Measurements from ENCODE around the gene UBE2E3. TPM values are rescaled to one million over a fixed set of nuclear protein-coding genes. Genes with fewer than 3 reads are reported as not detected.

Gene UBE2E3
- total RNA-seq, 2 experiments from 2014 or later: 37.0 to 69.6 TPM

DNA sequence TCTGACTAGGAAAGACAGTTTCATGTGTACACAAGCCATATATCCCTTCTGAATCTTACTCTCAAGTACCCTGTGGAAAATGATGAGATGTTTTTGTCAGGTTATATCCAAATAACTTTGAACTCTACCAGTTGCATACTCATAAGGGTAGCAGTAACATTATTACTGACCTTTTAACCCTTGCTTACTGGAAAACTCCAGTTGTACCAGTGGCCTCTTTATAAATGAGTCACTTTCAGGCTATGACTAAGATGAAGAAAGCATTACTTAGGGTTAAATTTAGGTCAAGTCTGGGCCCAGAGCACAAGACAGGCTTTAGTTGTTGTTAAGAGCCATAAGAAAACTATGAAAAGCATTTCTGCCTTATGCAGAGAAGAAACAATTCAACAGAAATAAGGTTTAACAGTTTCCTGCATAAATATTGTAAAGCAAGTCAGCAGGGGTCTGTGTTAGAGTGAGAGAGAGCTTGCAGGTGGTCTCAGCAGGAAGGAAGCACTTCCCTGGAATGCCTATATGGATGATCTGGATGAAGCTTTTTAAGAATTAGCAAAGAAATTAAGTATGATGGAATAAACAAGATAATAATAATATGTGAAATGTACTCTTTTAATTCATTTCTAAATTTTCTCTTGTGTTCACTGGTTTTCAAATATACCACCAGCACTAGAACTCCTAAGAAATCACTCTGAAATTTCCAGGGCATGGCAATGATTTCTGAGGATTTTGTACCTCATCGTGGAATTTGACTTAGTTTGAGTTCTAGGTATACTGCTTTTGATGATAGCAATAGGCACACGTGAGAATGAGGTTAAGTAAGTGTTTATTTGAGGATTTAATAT lies 126.6 kb downstream of the UBE2E3 start:
- Mint-ChIP-seq H3K36me3 (ENCODE audit: low read depth) (peaks cover 3% of the 10 kb centered on the region), H3K27ac (peak overlapping the region; percentile 83), H3K4me3 (peak overlapping the region; percentile 37), H3K27me3 (no peaks in the 10 kb centered on the region), H3K9me3 (ENCODE audit: low read depth) (peaks cover 7% of the 10 kb centered on the region), H3K4me1 (peaks cover 49% of the 10 kb centered on the region)
- ChIA-PET POLR2A (interaction anchor here (0.6 kb wide), 1 partner anchor 397 kb away, joined by 5 read pairs; no protein-coding TSS in a partner anchor), CTCF (interaction anchor here (0.5 to 2.3 kb wide), 3 partner anchors 9 to 608 kb away, joined by 3 to 11 read pairs (median 4); no protein-coding TSS in a partner anchor)
- DNase-seq (peak; percentile 35), ATAC-seq (peak; percentile 92)
- intact Hi-C loops (cut with DNase I, micrococcal nuclease): loop anchor here (1.0 to 10.0 kb wide), 13 partner anchors 16 to 848 kb away; no protein-coding TSS in a partner anchor

DNA sequence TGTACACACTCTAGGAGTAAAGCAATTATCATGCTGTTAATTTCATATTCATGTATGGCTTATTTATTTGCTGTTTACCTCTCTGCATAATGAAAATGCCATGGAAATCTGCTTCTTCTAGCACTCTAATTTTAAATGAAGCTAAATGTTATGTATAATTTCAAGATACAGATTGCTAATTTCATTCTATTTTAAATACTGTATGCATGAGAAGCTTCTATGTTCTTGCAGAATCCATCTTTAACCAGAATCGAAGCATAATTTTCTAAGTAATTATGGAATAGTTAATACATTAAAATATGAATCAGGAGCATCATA lies 127.2 kb downstream of the UBE2E3 start:
- Mint-ChIP-seq H3K4me1 (peaks cover 49% of the 10 kb centered on the region), H3K4me3 (no peak overlapping the region), H3K9me3 (ENCODE audit: low read depth) (peaks cover 7% of the 10 kb centered on the region), H3K27ac (no peak overlapping the region), H3K27me3 (no peaks in the 10 kb centered on the region), H3K36me3 (ENCODE audit: low read depth) (peaks cover 3% of the 10 kb centered on the region)
- intact Hi-C loops (cut with DNase I, micrococcal nuclease): loop anchor here (1.0 to 10.0 kb wide), 10 partner anchors 17 to 847 kb away; no protein-coding TSS in a partner anchor
- ChIA-PET CTCF (interaction anchor here (1.4 kb wide), 1 partner anchor 9 kb away, joined by 4 read pairs; no protein-coding TSS in a partner anchor), POLR2A (no interaction called here)
- no peak for DNase-seq
- no peak for ATAC-seq

DNA sequence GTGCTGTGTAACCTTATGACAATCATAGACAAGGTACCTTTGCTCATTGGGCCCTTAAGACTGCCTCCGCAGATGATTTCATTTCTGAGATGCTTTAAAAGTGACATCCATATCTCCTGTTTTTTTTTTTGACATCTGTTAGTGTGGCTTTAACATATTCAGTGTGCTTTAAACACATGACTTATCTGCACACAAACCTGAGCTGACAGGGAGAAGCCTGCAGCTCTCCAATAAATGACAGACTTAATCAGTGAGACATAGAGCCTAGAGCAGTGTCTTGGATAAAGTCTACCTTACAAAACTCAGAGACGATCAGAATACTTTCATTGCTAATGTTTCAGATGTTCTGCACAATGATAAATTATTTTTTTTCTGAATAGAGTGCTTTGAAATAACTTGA lies 130.7 kb downstream of the UBE2E3 start:
- H3K4me3 Mint-ChIP-seq: no peak overlapping the region
- peaks cover 35% of the 10 kb centered on the region for H3K4me1 Mint-ChIP-seq
- intact Hi-C loops (cut with DNase I, micrococcal nuclease): no loop called here
- CTCF ChIA-PET: interaction anchor here (1.6 to 3.2 kb wide), 3 partner anchors 8 to 42 kb away, joined by 3 to 19 read pairs (median 5); no protein-coding TSS in a partner anchor
- H3K27ac Mint-ChIP-seq: no peak overlapping the region
- POLR2A ChIA-PET: no interaction called here
- no peaks in the 10 kb centered on the region for H3K27me3 Mint-ChIP-seq
- ATAC-seq (no peak), DNase-seq (no peak)
- peaks cover 7% of the 10 kb centered on the region for H3K9me3 Mint-ChIP-seq (ENCODE audit: low read depth)
- H3K36me3 Mint-ChIP-seq (ENCODE audit: low read depth): peaks cover 3% of the 10 kb centered on the region

DNA sequence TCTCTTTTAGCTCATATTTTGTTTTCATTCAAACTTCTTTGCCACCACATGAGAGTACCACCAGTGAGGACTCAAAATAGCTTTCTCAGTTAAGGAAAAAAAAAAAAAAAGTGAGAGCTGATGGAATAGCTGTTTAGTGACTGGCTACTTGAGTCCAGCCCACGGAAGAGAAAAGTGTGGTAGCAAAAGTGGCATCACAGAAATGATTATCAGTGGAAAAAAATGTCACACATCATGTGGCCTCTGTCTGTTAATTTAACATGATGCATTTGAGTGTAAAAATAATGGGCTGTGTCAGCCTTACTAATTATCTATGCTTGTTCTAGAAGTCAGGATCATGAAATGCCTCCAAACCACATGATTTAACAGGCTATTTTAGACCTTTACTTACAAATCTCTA lies 132.5 kb downstream of the UBE2E3 start:
- intact Hi-C loops (cut with DNase I, micrococcal nuclease): no loop called here
- H3K4me1 Mint-ChIP-seq: peaks cover 23% of the 10 kb centered on the region
- H3K27ac Mint-ChIP-seq: no peak overlapping the region
- POLR2A ChIA-PET: no interaction called here
- H3K27me3 Mint-ChIP-seq: no peaks in the 10 kb centered on the region
- H3K4me3 Mint-ChIP-seq: no peak overlapping the region
- ATAC-seq: no peak
- no peak for DNase-seq
- H3K36me3 Mint-ChIP-seq (ENCODE audit: low read depth): peaks cover 3% of the 10 kb centered on the region
- CTCF ChIA-PET: interaction anchor here (0.8 to 3.2 kb wide), 5 partner anchors 8 to 602 kb away, joined by 3 to 19 read pairs (median 4); no protein-coding TSS in a partner anchor
- H3K9me3 Mint-ChIP-seq (ENCODE audit: low read depth): peaks cover 7% of the 10 kb centered on the region
